OCI-LY1 (cell line): ENCODE data around the gene SUFU.

Experiments used
- H2AFZ ChIP-seq: fragments of 200-600 bp; sonication (generic), shearing (Covaris generic); 2 replicates; pipeline ENCODE4 v1.6.0; 2014; ENCODE audit warnings: antibody characterized with exemption, mild to moderate bottlenecking, low read length
- H3F3A ChIP-seq: fragments of 200-600 bp; sonication (generic), shearing (Covaris generic); 2 replicates; pipeline ENCODE4 v1.6.0; 2014; ENCODE audit warnings: mild to moderate bottlenecking, antibody characterized with exemption, low read length, moderate library complexity; ENCODE audit not compliant: insufficient read depth
- H3K27ac ChIP-seq: fragments of 200-600 bp; sonication (generic); 2 replicates; pipeline ENCODE4 v1.5.1; 2014; ENCODE audit warnings: low read length, mixed run types, mild to moderate bottlenecking, low read depth; ENCODE audit not compliant: poor library complexity, severe bottlenecking
- H3K27me3 ChIP-seq: fragments of 200-600 bp; sonication (generic); 2 replicates; pipeline ENCODE4 v1.6.0; 2014; ENCODE audit warnings: antibody characterized with exemption, mild to moderate bottlenecking, low read length, moderate library complexity; ENCODE audit not compliant: insufficient read depth
- H3K36me3 ChIP-seq: fragments of 200-600 bp; sonication (generic); 2 replicates; pipeline ENCODE4 v1.6.1; 2014; ENCODE audit warnings: mild to moderate bottlenecking, antibody characterized with exemption, low read length, moderate library complexity, mixed read lengths; ENCODE audit not compliant: insufficient read depth
- H3K4me1 ChIP-seq: fragments of 200-600 bp; sonication (generic); 2 replicates; pipeline ENCODE4 v1.5.1; 2014; ENCODE audit warnings: mild to moderate bottlenecking, low read length, moderate library complexity; ENCODE audit not compliant: insufficient read depth, severe bottlenecking
- H3K4me2 ChIP-seq: fragments of 200-600 bp; sonication (generic), shearing (Covaris generic); 2 replicates; pipeline ENCODE4 v1.6.1; 2014; ENCODE audit warnings: low read length
- H3K4me3 ChIP-seq: fragments of 200-600 bp; sonication (generic); 2 replicates; pipeline ENCODE4 v1.5.1; 2014; ENCODE audit warnings: low read length, low read depth, mild to moderate bottlenecking, mixed read lengths; ENCODE audit not compliant: poor library complexity, severe bottlenecking
- H3K79me2 ChIP-seq: fragments of 200-600 bp; shearing (Covaris generic); 2 replicates; pipeline ENCODE4 v1.6.1; 2016; ENCODE audit warnings: mixed run types, low read length, mixed read lengths; ENCODE audit not compliant: insufficient read depth
- H3K9ac ChIP-seq: fragments of 200-600 bp; sonication (generic), shearing (Covaris generic); 2 replicates; pipeline ENCODE4 v1.6.1; 2014; ENCODE audit warnings: mild to moderate bottlenecking, low read length, mixed read lengths
- H3K9me2 ChIP-seq: fragments of 200-600 bp; sonication (generic), shearing (Covaris generic); 2 replicates; pipeline ENCODE4 v1.6.1; 2014; ENCODE audit warnings: low read depth, mild to moderate bottlenecking, low read length, mixed read lengths
- H3K9me3 ChIP-seq: fragments of 200-600 bp; shearing (Covaris generic); 2 replicates; pipeline ENCODE4 v1.6.1; 2014; ENCODE audit warnings: low read length, mixed read lengths
- H4K20me1 ChIP-seq: fragments of 200-600 bp; sonication (generic), shearing (Covaris generic); 2 replicates; pipeline ENCODE4 v1.6.0; 2016; ENCODE audit warnings: mild to moderate bottlenecking, low read length; ENCODE audit not compliant: insufficient read depth
- CTCF ChIP-seq: fragments of 200-600 bp; sonication (generic), shearing (Covaris generic); IDR thresholded peaks from 2 replicates; pipeline ENCODE4 v1.5.1; 2017; ENCODE audit warnings: mild to moderate bottlenecking, antibody characterized with exemption, low read length, moderate library complexity, mixed read lengths
- EZH2 ChIP-seq: fragments of 200-600 bp; sonication (generic), shearing (Covaris generic); IDR thresholded peaks from 2 replicates; pipeline ENCODE4 v1.8.0; 2017; ENCODE audit warnings: borderline replicate concordance, mixed run types, mild to moderate bottlenecking, antibody characterized with exemption, low read length, moderate library complexity, mixed read lengths

SUFU gene

GRCh38 chr10:102674566-102674965 is 170.8 kb downstream of the SUFU start:
- no peaks in the 10 kb centered on the region for H4K20me1 ChIP-seq
- no peaks in the 10 kb centered on the region for H3F3A ChIP-seq
- no peaks in the 10 kb centered on the region for H3K36me3 ChIP-seq
- no peak overlapping the region for H2AFZ ChIP-seq
- H3K4me3 ChIP-seq: peak overlapping the region; percentile 38
- H3K9me2 ChIP-seq: no peaks in the 10 kb centered on the region
- no peaks in the 10 kb centered on the region for H3K27me3 ChIP-seq
- H3K4me2 ChIP-seq: peak overlapping the region; percentile 65
- peak overlapping the region; percentile 95 for H3K27ac ChIP-seq
- no peaks in the 10 kb centered on the region for H3K9me3 ChIP-seq
- TF ChIP-seq EZH2: no peak
- TF ChIP-seq CTCF: no peak
- H3K79me2 ChIP-seq: no peaks in the 10 kb centered on the region
- H3K4me1 ChIP-seq: peaks cover 65% of the 10 kb centered on the region
- H3K9ac ChIP-seq: peak overlapping the region; percentile 66; the same call in 1 of the 2 replicates

- TF ChIP-seq CTCF (no peak), EZH2 (no peak)
- peak overlapping the region; percentile 66 for H3K9ac ChIP-seq
- H3K9me2 ChIP-seq: no peaks in the 10 kb centered on the region
- no peaks in the 10 kb centered on the region for H3K79me2 ChIP-seq
- no peaks in the 10 kb centered on the region for H3K27me3 ChIP-seq
- no peak overlapping the region for H2AFZ ChIP-seq
- H3K4me2 ChIP-seq: peak overlapping the region; percentile 65
- H3K36me3 ChIP-seq: no peaks in the 10 kb centered on the region
- no peaks in the 10 kb centered on the region for H3F3A ChIP-seq
- H3K4me1 ChIP-seq: peaks cover 65% of the 10 kb centered on the region
- H3K9me3 ChIP-seq: no peaks in the 10 kb centered on the region
- no peaks in the 10 kb centered on the region for H4K20me1 ChIP-seq
- H3K4me3 ChIP-seq: peak overlapping the region; percentile 25
- peak overlapping the region; percentile 95 for H3K27ac ChIP-seq
Observed at GRCh38 chr10:102675011-102675665, 171.4 kb downstream of the SUFU start.

- H3K4me3 ChIP-seq: no peak overlapping the region
- no peaks in the 10 kb centered on the region for H3K79me2 ChIP-seq
- TF ChIP-seq CTCF (no peak), EZH2 (no peak)
- H3K27ac ChIP-seq: peak overlapping the region; percentile 95
- H3K4me2 ChIP-seq: peak overlapping the region; percentile 65
- H2AFZ ChIP-seq: no peak overlapping the region
- no peaks in the 10 kb centered on the region for H3K9me2 ChIP-seq
- no peaks in the 10 kb centered on the region for H3K9me3 ChIP-seq
- no peaks in the 10 kb centered on the region for H3K27me3 ChIP-seq
- H3F3A ChIP-seq: no peaks in the 10 kb centered on the region
- no peaks in the 10 kb centered on the region for H3K36me3 ChIP-seq
- peak overlapping the region; percentile 66 for H3K9ac ChIP-seq
- peaks cover 65% of the 10 kb centered on the region for H3K4me1 ChIP-seq
- no peaks in the 10 kb centered on the region for H4K20me1 ChIP-seq
Observed at GRCh38 chr10:102675666-102676533, 172.1 kb downstream of the SUFU start.
